PC-9 (cell line): ENCODE data around the gene CCDC192. TPM values are rescaled to one million over a fixed set of nuclear protein-coding genes. Genes with fewer than 3 reads are reported as not detected.

Experiments used
- BruUV-seq: library from RNA; stranded (reverse); fragments of 400-500 nt; replicated peaks from 2 replicates; lab custom pipeline; 2021; lab: Mats Ljungman, UMichigan
- CTCF ChIA-PET: fragments of 300-600 bp; sonication (Branson Sonifier 250); formaldehyde crosslinking; loops from one replicate; lab custom pipeline; 2022; ENCODE audit warnings: antibody characterized with exemption; lab: Charles Lee
- POLR2A ChIA-PET: fragments of 300-600 bp; sonication (Branson Sonifier 250); formaldehyde crosslinking; loops from one replicate; lab custom pipeline; 2022; ENCODE audit warnings: antibody characterized with exemption; ENCODE audit not compliant: unreplicated experiment; lab: Charles Lee
- DNase-seq, 2 experiments: peaks; one replicate each; pipeline versions ENCODE4 v3.0.0 to v3.0.0-alpha.2; 2015 to 2022; ENCODE audit warnings: mixed read lengths in 1 of 2
- H2AFZ ChIP-seq: fragments of 200-600 bp; sonication (generic); 2 replicates; pipeline ENCODE4 v1.8.1; 2017; ENCODE audit warnings: antibody characterized with exemption
- H3F3A ChIP-seq: fragments of 200-600 bp; sonication (generic); 2 replicates; pipeline ENCODE4 v1.8.1; 2017; ENCODE audit warnings: antibody characterized with exemption, mild to moderate bottlenecking, low read depth; ENCODE audit not compliant: insufficient read depth
- H3K27ac ChIP-seq: fragments of 200-600 bp; sonication (generic); 2 replicates; pipeline ENCODE4 v1.6.1; 2016; ENCODE audit warnings: mixed run types
- H3K27me3 ChIP-seq: fragments of 200-600 bp; sonication (generic); 2 replicates; pipeline ENCODE4 v1.6.1; 2016; ENCODE audit warnings: low read depth, mixed run types; ENCODE audit not compliant: insufficient read depth
- H3K36me3 ChIP-seq: fragments of 200-600 bp; sonication (generic); 2 replicates; pipeline ENCODE4 v1.6.1; 2016; ENCODE audit warnings: low read depth, mixed run types
- H3K4me1 ChIP-seq: fragments of 200-600 bp; sonication (generic); replicated peaks from 2 replicates; pipeline ENCODE4 v1.6.1; 2016; ENCODE audit warnings: mixed run types; ENCODE audit not compliant: insufficient read depth
- H3K4me2 ChIP-seq: fragments of 200-600 bp; sonication (generic); 2 replicates; pipeline ENCODE4 v1.6.1; 2017; ENCODE audit warnings: mixed run types
- H3K4me3 ChIP-seq: fragments of 200-600 bp; sonication (generic); 2 replicates; pipeline ENCODE4 v1.6.1; 2016; ENCODE audit warnings: mixed run types
- H3K79me2 ChIP-seq: fragments of 200-600 bp; sonication (generic); 2 replicates; pipeline ENCODE4 v1.6.1; 2017; ENCODE audit warnings: low read depth, mixed run types
- H3K9me2 ChIP-seq: fragments of 200-600 bp; sonication (generic); 2 replicates; pipeline ENCODE4 v1.8.1; 2017; ENCODE audit warnings: mild to moderate bottlenecking; ENCODE audit not compliant: insufficient read depth
- H3K9me3 ChIP-seq: fragments of 200-600 bp; sonication (generic); 2 replicates; pipeline ENCODE4 v1.8.1; 2016; ENCODE audit warnings: low read depth; ENCODE audit not compliant: insufficient read depth
- H4K20me1 ChIP-seq: fragments of 200-600 bp; sonication (generic); 2 replicates; pipeline ENCODE4 v1.8.1; 2017; ENCODE audit not compliant: insufficient read depth
- CTCF ChIP-seq: fragments of 200-600 bp; sonication (generic); conservative IDR thresholded peaks from 2 replicates; pipeline ENCODE4 v1.6.1; 2017; ENCODE audit warnings: mixed run types, antibody characterized with exemption, mild to moderate bottlenecking, moderate library complexity
- EZH2 ChIP-seq: fragments of 200-600 bp; sonication (generic); IDR thresholded peaks from 2 replicates; pipeline ENCODE4 v1.8.0; 2017; ENCODE audit warnings: antibody characterized with exemption, low read depth
- intact Hi-C: fragments of 100-400 bp; cut with micrococcal nuclease; formaldehyde crosslinking; loops from one replicate; pipeline ENCODE4 v1.10.0; 2022; ENCODE audit not compliant: unreplicated experiment
- total RNA-seq: library from RNA; stranded (reverse); gene quantifications from 2 replicates; pipeline ENCODE4 v1.2.3, GENCODE V29; 2021

The CCDC192 gene
- total RNA-seq, 1 experiment from 2014 or later = not detected

DNA sequence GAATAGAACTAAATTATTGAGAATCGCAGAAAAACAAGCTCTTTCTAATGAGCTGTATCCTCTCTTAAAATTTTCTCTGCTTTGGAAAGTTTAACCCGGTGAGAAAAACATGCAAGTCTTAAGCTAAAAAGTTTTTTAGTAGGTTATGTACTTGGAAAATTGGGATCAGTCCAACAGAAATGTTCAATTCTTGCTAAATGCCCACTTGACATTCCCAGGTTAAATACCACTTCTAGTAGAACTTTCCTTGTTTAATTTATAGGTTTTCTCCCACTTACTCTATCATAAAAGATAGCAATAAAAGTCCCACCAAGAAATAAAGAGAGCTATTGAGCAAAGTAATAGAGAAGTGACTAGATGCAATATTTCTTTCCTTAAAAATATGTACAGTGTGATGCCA lies 157.1 kb downstream of the CCDC192 start:
- H3K9me3 ChIP-seq = no peaks in the 10 kb centered on the region
- H3K4me2 ChIP-seq = no peak overlapping the region
- no peaks in the 10 kb centered on the region for H4K20me1 ChIP-seq
- intact Hi-C loops = no loop called here
- no peaks in the 10 kb centered on the region for H3K9me2 ChIP-seq
- no TSS peak for BruUV-seq
- no peaks in the 10 kb centered on the region for H3F3A ChIP-seq
- no peaks in the 10 kb centered on the region for H3K79me2 ChIP-seq
- no peaks in the 10 kb centered on the region for H3K4me1 ChIP-seq
- TF ChIP-seq CTCF (no peak), EZH2 (no peak)
- H3K27me3 ChIP-seq = no peaks in the 10 kb centered on the region
- H3K27ac ChIP-seq = no peak overlapping the region
- ChIA-PET CTCF (interaction anchor here (0.6 kb wide), 1 partner anchor 640 kb away, joined by 8 read pairs; no protein-coding TSS in a partner anchor), POLR2A (no interaction called here)
- H3K4me3 ChIP-seq = no peak overlapping the region
- H3K36me3 ChIP-seq = no peaks in the 10 kb centered on the region
- H2AFZ ChIP-seq = no peak overlapping the region
- DNase-seq = no peak

DNA sequence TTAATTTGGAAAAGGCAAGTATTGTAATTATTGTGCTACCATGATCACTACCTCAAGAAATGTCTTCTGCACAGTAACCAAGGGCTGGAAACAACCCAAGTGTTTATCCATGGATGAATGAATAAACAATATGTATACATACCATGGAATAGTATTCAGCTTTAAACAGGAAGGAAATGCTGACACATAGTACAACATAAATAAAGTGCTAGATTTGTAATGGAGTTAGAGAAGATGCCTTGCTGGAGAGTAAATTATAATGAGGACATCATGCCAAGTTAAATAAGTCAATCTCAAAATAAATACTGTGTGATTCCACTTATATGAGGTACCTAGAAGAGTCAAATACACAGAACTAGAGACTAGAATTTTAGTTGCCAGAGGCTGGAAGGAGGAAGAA lies 160.0 kb downstream of the CCDC192 start:
- Histone ChIP-seq H2AFZ (no peak overlapping the region), H3K27ac (no peak overlapping the region), H3K27me3 (no peaks in the 10 kb centered on the region), H3K79me2 (no peaks in the 10 kb centered on the region), H3K36me3 (no peaks in the 10 kb centered on the region), H3F3A (no peaks in the 10 kb centered on the region), H3K4me3 (no peak overlapping the region), H3K9me3 (no peaks in the 10 kb centered on the region), H4K20me1 (no peaks in the 10 kb centered on the region), H3K4me2 (no peak overlapping the region), H3K9me2 (no peaks in the 10 kb centered on the region), H3K4me1 (no peaks in the 10 kb centered on the region; the same call in 1 of the 2 replicates)
- BruUV-seq = no TSS peak
- TF ChIP-seq CTCF (no peak), EZH2 (no peak)
- POLR2A ChIA-PET = no interaction called here
- DNase-seq = no peak
- CTCF ChIA-PET = no interaction called here
- intact Hi-C loops = no loop called here

DNA sequence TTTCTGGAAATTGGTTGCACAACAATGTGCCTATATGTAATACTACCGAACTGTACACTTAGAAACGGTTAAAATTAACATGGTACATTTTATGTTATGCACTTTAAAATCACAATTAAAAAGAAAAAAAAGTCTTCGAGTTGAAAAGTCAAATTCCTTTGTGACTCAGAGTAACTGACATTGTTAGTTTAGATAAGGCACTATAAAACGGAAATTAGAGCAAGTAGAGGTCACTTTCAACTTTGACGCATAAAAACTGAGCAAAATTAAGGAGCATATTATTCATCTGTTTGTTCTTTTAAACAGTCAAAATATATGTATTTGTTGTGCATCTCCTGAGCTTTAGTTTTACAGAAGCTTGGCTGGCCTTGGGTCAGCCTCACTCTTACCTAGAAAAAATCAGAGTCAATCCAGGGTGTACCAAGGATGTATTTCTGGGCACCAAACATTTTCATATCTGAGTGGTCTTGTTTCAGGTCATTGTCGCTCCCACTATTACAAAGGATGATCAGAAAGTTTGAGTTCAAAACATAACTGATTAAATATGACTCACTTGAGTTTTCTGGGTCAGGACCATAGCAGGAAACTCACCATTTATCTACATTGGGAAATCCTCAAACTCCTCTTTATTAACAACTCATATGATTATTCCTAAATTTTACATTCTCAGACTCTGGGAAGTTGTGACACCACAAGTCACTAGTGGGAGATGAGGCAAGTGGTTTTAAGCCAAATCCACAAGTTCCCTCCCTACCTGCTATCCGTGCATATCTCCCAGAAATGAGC lies 160.6 kb downstream of the CCDC192 start:
- no peaks in the 10 kb centered on the region for H3K36me3 ChIP-seq
- ChIA-PET CTCF (no interaction called here), POLR2A (no interaction called here)
- no peaks in the 10 kb centered on the region for H3F3A ChIP-seq
- H4K20me1 ChIP-seq = no peaks in the 10 kb centered on the region
- H3K9me3 ChIP-seq = no peaks in the 10 kb centered on the region
- DNase-seq = no peak
- no peaks in the 10 kb centered on the region for H3K9me2 ChIP-seq
- no peaks in the 10 kb centered on the region; the same call in 1 of the 2 replicates for H3K4me1 ChIP-seq
- no peak overlapping the region for H3K4me3 ChIP-seq
- no peaks in the 10 kb centered on the region for H3K79me2 ChIP-seq
- TF ChIP-seq CTCF (no peak), EZH2 (no peak)
- no peak overlapping the region for H3K27ac ChIP-seq
- intact Hi-C loops = no loop called here
- H3K27me3 ChIP-seq = no peaks in the 10 kb centered on the region
- H3K4me2 ChIP-seq = no peak overlapping the region
- no TSS peak for BruUV-seq
- H2AFZ ChIP-seq = no peak overlapping the region
